HUES48 (cell line): ENCODE data around the gene DEDD2.

Source experiments
- H3K27ac ChIP-seq: one replicate; pipeline ENCODE4 v1.7.0; 2013; ENCODE audit warnings: low read depth, low read length, inconsistent platforms
- H3K27me3 ChIP-seq: 2 replicates; pipeline ENCODE4 v1.6.1; 2013; ENCODE audit warnings: mild to moderate bottlenecking, low read length; ENCODE audit not compliant: control insufficient read depth, insufficient read depth
- H3K36me3 ChIP-seq: 2 replicates; pipeline ENCODE4 v1.6.1; 2013; ENCODE audit warnings: low read length; ENCODE audit not compliant: control insufficient read depth, insufficient read depth
- H3K4me1 ChIP-seq: 2 replicates; pipeline ENCODE4 v1.6.1; 2013; ENCODE audit warnings: mild to moderate bottlenecking, low read length; ENCODE audit not compliant: control insufficient read depth, insufficient read depth
- H3K4me3 ChIP-seq: 2 replicates; pipeline ENCODE4 v1.5.1; 2013; ENCODE audit warnings: mild to moderate bottlenecking, low read depth, low read length
- H3K9ac ChIP-seq: 2 replicates; pipeline ENCODE4 v1.6.1; 2013; ENCODE audit warnings: mild to moderate bottlenecking, low read depth, low read length, moderate library complexity
- H3K9me3 ChIP-seq: 2 replicates; pipeline ENCODE4 v1.6.1; 2013; ENCODE audit warnings: low read length; ENCODE audit not compliant: control insufficient read depth, insufficient read depth

DEDD2 gene

GRCh38 chr19:42203700-42204099 lies 13.8 kb downstream of the DEDD2 start:
- no peak overlapping the region for H3K9ac ChIP-seq
- H3K36me3 ChIP-seq, result peaks cover 84% of the 10 kb centered on the region
- H3K9me3 ChIP-seq, result no peaks in the 10 kb centered on the region
- H3K27me3 ChIP-seq, result no peaks in the 10 kb centered on the region
- H3K27ac ChIP-seq, result no peak overlapping the region
- peaks cover 7% of the 10 kb centered on the region for H3K4me1 ChIP-seq
- no peak overlapping the region for H3K4me3 ChIP-seq

- H3K36me3 ChIP-seq, result peaks cover 78% of the 10 kb centered on the region
- H3K27ac ChIP-seq, result no peak overlapping the region
- peaks cover 10% of the 10 kb centered on the region for H3K4me1 ChIP-seq
- no peaks in the 10 kb centered on the region for H3K27me3 ChIP-seq
- no peak overlapping the region for H3K4me3 ChIP-seq
- no peaks in the 10 kb centered on the region for H3K9me3 ChIP-seq
- no peak overlapping the region for H3K9ac ChIP-seq
Measured at GRCh38 chr19:42202290-42202880, 15.1 kb downstream of the DEDD2 start.

DNA sequence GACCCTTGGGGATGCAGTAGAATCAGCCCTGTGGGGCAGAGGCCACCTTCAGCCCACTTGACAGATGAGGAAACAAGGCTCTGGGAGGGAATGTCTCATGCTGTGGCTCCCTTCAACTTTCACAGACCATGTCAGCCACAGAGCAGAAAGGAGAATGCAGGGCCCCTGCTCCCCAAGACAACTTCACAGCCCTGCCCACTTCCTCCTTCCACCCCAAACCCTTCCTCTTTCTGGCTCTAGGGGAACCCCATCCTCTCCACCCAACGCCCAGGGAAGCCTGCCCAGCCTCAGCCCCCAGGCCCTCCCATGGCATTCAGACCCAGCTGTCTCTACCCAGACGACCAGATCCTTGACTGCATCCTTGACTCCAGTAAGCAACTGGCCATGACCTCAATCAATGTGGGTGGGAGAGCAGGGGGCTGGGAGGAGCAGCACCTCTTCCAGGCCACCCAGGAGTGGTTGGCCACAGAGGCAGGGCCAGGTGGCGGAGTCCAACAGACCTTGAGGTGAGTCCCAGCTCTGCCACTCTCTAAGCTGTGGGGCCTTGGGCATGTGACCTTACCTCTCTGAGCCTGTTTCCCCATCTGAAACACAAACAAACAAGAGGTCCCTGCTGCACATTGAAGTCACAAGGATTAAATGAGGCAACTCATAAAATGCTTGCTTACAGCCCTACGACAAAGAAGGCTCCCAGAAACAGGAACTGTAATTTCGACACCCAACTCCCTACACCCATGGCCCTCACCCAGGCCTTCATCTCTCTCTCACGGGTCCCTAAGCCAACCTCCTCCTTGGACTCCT lies 15.8 kb downstream of the DEDD2 start:
- Histone ChIP-seq H3K36me3 (peaks cover 75% of the 10 kb centered on the region), H3K9me3 (no peaks in the 10 kb centered on the region), H3K27me3 (no peaks in the 10 kb centered on the region), H3K4me3 (no peak overlapping the region), H3K27ac (no peak overlapping the region), H3K4me1 (peaks cover 16% of the 10 kb centered on the region), H3K9ac (no peak overlapping the region)

DNA sequence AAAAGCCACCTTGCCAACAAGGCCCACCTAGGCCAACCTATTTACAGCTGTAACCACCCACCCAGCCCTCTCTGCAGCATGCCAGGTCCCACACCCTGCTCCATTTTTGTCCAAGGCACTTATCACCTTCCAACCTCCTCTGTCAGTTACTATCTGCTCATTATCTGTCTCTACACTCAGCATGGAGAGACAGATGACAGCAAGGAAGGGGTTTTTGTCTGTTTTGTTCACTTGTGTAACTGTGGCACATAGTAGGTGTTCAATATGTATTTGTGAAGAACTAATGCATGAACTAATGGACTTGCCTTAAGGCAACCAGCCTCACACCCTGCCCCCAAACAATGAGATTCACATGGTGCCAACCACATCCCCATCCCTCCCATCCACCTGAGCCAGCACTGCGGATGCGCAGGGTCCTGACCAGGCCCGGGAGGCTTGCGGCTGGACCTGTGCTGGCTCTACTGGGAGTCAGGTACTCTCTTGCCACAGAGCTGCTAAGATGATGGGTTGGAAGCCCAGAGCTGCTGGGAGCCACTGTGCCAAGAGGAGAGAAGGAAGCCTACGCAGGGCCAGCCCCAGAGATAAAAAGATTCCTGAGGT lies 17.3 kb downstream of the DEDD2 start:
- Histone ChIP-seq H3K4me1 (peaks cover 16% of the 10 kb centered on the region), H3K9me3 (no peaks in the 10 kb centered on the region), H3K4me3 (no peak overlapping the region), H3K36me3 (peaks cover 67% of the 10 kb centered on the region), H3K27ac (no peak overlapping the region), H3K9ac (no peak overlapping the region), H3K27me3 (no peaks in the 10 kb centered on the region)

- Histone ChIP-seq H3K4me3 (no peak overlapping the region), H3K27ac (peak overlapping the region; percentile 1), H3K36me3 (peaks cover 67% of the 10 kb centered on the region), H3K4me1 (peaks cover 11% of the 10 kb centered on the region), H3K9ac (no peak overlapping the region), H3K9me3 (no peaks in the 10 kb centered on the region), H3K27me3 (no peaks in the 10 kb centered on the region)
Measured at GRCh38 chr19:42199440-42200115, 17.9 kb downstream of the DEDD2 start.

GRCh38 chr19:42198676-42199439 lies 18.6 kb downstream of the DEDD2 start:
- Histone ChIP-seq H3K4me1 (peaks cover 11% of the 10 kb centered on the region), H3K4me3 (no peak overlapping the region), H3K27me3 (no peaks in the 10 kb centered on the region), H3K9me3 (no peaks in the 10 kb centered on the region), H3K36me3 (peaks cover 61% of the 10 kb centered on the region), H3K27ac (no peak overlapping the region), H3K9ac (no peak overlapping the region)

- Histone ChIP-seq H3K4me1 (peaks cover 11% of the 10 kb centered on the region), H3K27me3 (no peaks in the 10 kb centered on the region), H3K27ac (peak overlapping the region; percentile 55), H3K36me3 (peaks cover 47% of the 10 kb centered on the region), H3K4me3 (no peak overlapping the region), H3K9me3 (no peaks in the 10 kb centered on the region), H3K9ac (no peak overlapping the region)
Measured at GRCh38 chr19:42197375-42197817, 20.1 kb downstream of the DEDD2 start.

DNA sequence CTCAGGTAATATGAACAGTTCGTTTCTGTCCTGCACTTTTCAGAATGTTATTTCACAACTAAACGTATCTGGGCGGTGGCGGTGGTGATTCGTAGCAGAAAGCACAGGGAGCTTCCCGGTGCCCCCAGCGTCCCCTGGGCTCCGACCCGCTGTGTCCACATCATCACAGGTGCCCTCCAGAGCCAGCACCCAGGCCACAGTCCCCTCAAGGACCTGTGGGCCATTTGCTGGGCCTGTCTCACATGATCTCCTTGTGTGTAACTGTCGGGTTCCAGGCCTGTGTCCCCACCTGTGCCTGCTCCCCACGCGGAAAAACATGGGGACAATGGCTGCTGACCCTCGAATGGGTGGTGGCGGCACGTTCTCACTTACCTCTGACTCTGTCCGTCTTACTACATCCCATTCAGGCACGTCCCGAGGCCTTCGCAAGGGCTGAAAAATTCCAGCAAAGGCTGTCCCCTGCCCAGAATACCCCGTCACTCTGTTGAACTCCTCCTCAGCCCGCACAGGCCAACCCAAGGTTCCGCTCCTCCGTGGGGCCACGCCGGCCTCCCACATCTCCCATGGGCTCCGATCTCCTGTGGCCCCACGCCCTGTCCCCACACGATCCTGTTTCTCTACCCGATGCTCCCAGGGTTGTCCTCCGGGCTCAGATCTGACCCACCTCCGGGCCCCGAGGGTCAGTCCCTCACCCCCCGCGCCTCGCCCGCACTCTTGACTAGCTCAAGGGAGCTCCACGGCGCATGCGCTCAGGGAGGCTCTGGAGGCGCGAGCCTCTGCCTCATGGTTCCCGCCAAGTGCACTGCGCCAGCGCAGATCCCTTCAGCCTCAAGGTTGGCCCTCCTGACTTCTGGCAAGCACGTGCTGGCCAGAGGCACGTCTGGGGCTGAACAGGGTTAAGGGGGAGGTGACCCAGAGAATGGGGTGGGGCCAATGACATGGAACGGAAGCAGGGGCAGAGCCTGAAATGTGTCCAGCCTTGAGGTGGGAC lies 21.2 kb downstream of the DEDD2 start:
- H3K9me3 ChIP-seq, result no peaks in the 10 kb centered on the region
- H3K4me1 ChIP-seq, result peaks cover 11% of the 10 kb centered on the region
- H3K4me3 ChIP-seq, result no peak overlapping the region
- no peak overlapping the region for H3K9ac ChIP-seq
- H3K27ac ChIP-seq, result no peak overlapping the region
- H3K27me3 ChIP-seq, result no peaks in the 10 kb centered on the region
- peaks cover 36% of the 10 kb centered on the region for H3K36me3 ChIP-seq

GRCh38 chr19:42193706-42194105 lies 23.8 kb downstream of the DEDD2 start:
- Histone ChIP-seq H3K4me3 (no peak overlapping the region), H3K27me3 (no peaks in the 10 kb centered on the region), H3K27ac (no peak overlapping the region), H3K9me3 (no peaks in the 10 kb centered on the region), H3K36me3 (peaks cover 11% of the 10 kb centered on the region), H3K4me1 (peaks cover 8% of the 10 kb centered on the region), H3K9ac (no peak overlapping the region)
